Gastrocnemius medialis (tissue), 4 donors: Measurements from ENCODE around the gene CASZ1.

ENCODE experiments used
- POLR2A ChIP-seq, 2 donors: fragments of 450-650 bp; IDR thresholded peaks; one replicate each; pipeline ENCODE4 v1.6.1; 2017; ENCODE audit warnings: antibody characterized with exemption in 2 of 2, mild to moderate bottlenecking in 2 of 2, moderate library complexity in 2 of 2
- TF ChIP-seq, protein P1 (sequence below), 5 experiments: fragments of 450-650 bp in 3 of 5; fragments of 200-600 bp in 2 of 5; sonication (generic) in 2 of 5; IDR thresholded peaks in 4 of 5; conservative IDR thresholded peaks in 1 of 5; 1 replicate in 4 of 5; 2 replicates in 1 of 5; pipeline ENCODE4 v1.5.1; 2016 to 2019; ENCODE audit warnings: antibody characterized with exemption in 5 of 5, mild to moderate bottlenecking in 3 of 5, moderate library complexity in 3 of 5

DNA sequence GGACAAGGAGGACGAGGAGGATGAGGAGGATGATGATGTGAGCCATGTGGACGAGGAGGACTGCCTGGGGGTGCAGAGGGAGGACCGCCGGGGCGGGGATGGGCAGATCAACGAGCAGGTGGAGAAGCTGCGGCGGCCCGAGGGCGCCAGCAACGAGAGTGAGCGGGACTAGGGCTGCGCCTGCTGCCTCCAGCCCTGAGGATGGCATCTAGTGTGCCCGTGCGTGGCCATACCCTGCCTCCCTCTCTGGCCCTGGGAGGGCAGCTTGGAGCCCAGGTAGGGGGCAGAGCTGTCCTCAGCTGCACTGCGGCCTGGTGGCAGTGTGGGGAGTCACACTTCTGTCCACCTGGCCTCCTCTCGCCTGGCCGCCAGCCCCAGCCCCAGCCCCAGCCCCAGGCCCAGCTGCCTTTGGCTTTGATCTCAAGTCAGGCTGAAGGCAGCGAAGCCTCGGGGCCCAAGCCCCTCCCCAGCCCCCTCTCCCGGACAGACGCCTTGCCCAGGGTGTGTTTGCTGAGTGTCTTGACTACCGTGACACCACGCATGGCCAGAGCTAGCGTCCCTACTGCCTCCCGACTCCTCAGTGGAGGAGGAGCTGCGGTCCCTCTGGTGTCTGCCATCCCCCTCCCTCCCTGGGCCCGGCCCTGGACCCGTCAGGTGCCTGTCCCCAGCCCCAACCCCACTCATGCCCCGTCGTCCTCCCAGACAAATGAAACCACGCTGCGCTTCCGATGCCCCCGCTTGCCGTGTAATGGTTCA is 166.5 kb downstream of the CASZ1 start:
- TF ChIP-seq POLR2A (IDR thresholded peaks at IDR 0.05): no peak
- TF ChIP-seq, protein P1, sequence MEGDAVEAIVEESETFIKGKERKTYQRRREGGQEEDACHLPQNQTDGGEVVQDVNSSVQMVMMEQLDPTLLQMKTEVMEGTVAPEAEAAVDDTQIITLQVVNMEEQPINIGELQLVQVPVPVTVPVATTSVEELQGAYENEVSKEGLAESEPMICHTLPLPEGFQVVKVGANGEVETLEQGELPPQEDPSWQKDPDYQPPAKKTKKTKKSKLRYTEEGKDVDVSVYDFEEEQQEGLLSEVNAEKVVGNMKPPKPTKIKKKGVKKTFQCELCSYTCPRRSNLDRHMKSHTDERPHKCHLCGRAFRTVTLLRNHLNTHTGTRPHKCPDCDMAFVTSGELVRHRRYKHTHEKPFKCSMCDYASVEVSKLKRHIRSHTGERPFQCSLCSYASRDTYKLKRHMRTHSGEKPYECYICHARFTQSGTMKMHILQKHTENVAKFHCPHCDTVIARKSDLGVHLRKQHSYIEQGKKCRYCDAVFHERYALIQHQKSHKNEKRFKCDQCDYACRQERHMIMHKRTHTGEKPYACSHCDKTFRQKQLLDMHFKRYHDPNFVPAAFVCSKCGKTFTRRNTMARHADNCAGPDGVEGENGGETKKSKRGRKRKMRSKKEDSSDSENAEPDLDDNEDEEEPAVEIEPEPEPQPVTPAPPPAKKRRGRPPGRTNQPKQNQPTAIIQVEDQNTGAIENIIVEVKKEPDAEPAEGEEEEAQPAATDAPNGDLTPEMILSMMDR (IDR thresholded peaks at IDR 0.05 in 4 of 5, conservative IDR thresholded peaks at IDR 0.05 in 1 of 5): no peak
